Neutrophil (primary cell): ENCODE data around the gene TPPP.

Source experiments
- H3K27ac ChIP-seq: fragments of 200-600 bp; sonication (generic); 2 replicates; pipeline ENCODE4 v1.5.1; 2016; ENCODE audit warnings: mild to moderate bottlenecking, moderate library complexity
- H3K27me3 ChIP-seq: fragments of 200-600 bp; sonication (generic); 2 replicates; pipeline ENCODE4 v1.6.0; 2016; ENCODE audit warnings: mild to moderate bottlenecking
- H3K36me3 ChIP-seq: fragments of 200-600 bp; sonication (generic); 2 replicates; pipeline ENCODE4 v1.5.1; 2017
- H3K4me1 ChIP-seq, 2 experiments: fragments of 200-600 bp in 1 of 2; sonication (generic) in 1 of 2; 1 replicate in 1 of 2; 2 replicates in 1 of 2; pipeline versions ENCODE4 v1.5.1 to v1.6.1; 2013 to 2016; ENCODE audit warnings: low read depth in 1 of 2, low read length in 1 of 2, mild to moderate bottlenecking in 1 of 2, moderate library complexity in 1 of 2; ENCODE audit not compliant: control insufficient read depth in 1 of 2, insufficient read depth in 1 of 2
- H3K4me3 ChIP-seq, 2 experiments: fragments of 200-600 bp in 1 of 2; sonication (generic) in 1 of 2; 1 replicate in 1 of 2; 2 replicates in 1 of 2; pipeline ENCODE4 v1.5.1; 2013 to 2016; ENCODE audit warnings: low read depth in 1 of 2, low read length in 1 of 2, mild to moderate bottlenecking in 1 of 2, moderate library complexity in 1 of 2
- H3K9me3 ChIP-seq: fragments of 200-600 bp; sonication (generic); 2 replicates; pipeline ENCODE4 v1.5.1; 2016
- TF ChIP-seq, protein P1 (sequence below): fragments of 200-600 bp; sonication (generic); IDR thresholded peaks from 2 replicates; pipeline ENCODE4 v1.5.1; 2016; ENCODE audit warnings: antibody characterized with exemption

Gene TPPP

DNA sequence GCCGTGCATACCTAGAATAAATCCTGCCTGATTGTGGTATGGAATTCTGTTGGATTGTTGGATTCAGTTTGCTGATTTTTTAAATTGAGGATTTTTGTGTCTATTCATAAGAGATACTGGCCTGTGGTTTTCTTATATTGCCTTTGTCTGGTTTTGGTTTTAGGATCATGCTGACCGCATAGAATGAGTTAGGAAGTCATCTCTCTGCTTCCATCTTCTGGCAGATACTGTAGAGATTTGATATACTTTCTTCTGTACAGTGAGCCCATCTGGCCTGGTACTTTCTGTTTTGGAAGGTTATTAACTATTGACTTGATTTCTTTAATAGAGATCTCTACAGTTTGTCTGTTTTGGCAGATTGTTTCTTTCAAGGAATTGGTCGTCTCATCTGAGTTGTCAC is 66.3 kb downstream of the TPPP start:
- H3K9me3 ChIP-seq, result no peaks in the 10 kb centered on the region
- no peaks in the 10 kb centered on the region for H3K27me3 ChIP-seq
- H3K27ac ChIP-seq, result no peak overlapping the region
- no peaks in the 10 kb centered on the region for H3K4me1 ChIP-seq
- H3K36me3 ChIP-seq, result peaks cover 41% of the 10 kb centered on the region
- TF ChIP-seq, protein P1, sequence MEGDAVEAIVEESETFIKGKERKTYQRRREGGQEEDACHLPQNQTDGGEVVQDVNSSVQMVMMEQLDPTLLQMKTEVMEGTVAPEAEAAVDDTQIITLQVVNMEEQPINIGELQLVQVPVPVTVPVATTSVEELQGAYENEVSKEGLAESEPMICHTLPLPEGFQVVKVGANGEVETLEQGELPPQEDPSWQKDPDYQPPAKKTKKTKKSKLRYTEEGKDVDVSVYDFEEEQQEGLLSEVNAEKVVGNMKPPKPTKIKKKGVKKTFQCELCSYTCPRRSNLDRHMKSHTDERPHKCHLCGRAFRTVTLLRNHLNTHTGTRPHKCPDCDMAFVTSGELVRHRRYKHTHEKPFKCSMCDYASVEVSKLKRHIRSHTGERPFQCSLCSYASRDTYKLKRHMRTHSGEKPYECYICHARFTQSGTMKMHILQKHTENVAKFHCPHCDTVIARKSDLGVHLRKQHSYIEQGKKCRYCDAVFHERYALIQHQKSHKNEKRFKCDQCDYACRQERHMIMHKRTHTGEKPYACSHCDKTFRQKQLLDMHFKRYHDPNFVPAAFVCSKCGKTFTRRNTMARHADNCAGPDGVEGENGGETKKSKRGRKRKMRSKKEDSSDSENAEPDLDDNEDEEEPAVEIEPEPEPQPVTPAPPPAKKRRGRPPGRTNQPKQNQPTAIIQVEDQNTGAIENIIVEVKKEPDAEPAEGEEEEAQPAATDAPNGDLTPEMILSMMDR, result no peak
- no peak overlapping the region for H3K4me3 ChIP-seq

DNA sequence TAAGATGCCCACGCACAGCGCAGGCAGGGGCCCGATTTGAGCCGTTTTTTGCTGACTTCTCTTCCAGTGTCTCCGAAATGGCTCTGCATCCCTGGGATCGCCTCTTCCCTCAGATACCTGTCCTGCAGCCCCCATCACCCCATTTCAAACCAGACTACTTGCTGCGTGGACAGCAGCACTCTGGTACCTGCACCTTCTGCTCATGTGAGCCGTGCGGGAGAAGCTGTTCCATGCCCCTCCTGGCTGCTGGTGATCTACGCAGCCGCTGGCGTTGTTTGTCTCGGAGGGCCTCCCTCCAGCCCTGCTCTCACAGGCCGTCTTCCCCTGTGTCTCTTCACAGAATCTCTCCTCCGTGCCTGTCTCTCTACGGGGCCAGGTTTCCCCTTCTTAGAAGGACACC is 67.6 kb downstream of the TPPP start:
- Histone ChIP-seq H3K4me3 (no peak overlapping the region), H3K4me1 (no peaks in the 10 kb centered on the region), H3K36me3 (peaks cover 51% of the 10 kb centered on the region), H3K27ac (no peak overlapping the region), H3K27me3 (no peaks in the 10 kb centered on the region), H3K9me3 (no peaks in the 10 kb centered on the region)
- TF ChIP-seq, protein P1, result no peak

DNA sequence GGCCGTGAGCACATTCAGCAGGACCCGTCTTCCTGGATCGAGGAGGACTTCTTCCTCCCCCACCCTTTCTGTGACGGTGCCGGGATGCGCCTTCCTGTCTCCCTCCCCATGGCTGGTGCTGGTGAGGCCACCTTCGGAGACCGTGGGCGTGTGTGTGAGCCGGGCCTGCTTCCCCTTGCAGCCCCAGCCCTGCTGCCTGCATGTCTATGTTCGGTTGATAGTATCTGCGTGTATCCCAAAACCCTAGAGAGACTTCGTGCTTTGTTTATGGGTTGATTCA is 68.3 kb downstream of the TPPP start:
- Histone ChIP-seq H3K27me3 (no peaks in the 10 kb centered on the region), H3K27ac (no peak overlapping the region), H3K4me3 (no peak overlapping the region), H3K9me3 (no peaks in the 10 kb centered on the region), H3K4me1 (no peaks in the 10 kb centered on the region), H3K36me3 (peaks cover 57% of the 10 kb centered on the region)
- TF ChIP-seq, protein P1, result no peak

DNA sequence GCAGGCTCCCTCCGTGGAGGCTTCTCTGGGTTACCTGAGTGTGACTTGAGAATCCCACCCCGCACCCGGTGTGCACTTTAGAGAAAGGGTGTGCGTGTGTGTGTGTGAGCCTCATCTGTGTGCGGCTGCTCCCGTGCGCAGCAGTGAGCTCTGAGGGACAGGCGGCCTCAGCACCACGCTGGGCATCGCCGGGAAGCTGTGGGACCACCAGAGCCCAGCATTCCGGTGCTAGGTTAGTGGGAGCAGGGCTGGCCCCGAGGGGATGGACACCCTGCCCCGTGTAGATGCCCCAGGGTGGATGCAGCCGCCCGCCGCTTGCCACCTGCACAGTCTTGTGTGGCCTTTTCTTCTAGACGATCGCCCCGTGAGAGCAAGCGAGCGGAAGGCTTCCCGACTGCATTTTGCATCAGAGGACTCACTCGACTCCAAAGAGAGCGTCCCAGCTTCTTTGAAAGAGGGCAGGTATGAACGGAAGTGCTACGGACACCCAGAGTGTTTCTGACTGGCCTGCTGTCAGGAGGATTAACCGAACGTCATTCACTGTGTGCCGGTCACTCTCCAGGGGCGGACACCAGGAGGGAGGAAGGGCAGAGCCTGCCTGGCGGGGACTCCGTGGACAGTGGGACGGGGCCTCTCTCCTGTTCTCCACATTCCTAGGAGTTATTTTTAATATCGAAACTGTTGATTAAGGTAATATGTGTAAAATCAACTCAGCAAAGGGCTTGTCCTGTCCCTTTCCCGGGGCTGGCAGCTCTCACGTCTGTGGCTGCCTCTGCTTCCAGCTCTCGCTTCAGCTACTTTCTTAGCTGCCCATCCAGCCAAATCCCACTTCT is 68.8 kb downstream of the TPPP start:
- H3K36me3 ChIP-seq, result peaks cover 63% of the 10 kb centered on the region
- TF ChIP-seq, protein P1, result no peak

DNA sequence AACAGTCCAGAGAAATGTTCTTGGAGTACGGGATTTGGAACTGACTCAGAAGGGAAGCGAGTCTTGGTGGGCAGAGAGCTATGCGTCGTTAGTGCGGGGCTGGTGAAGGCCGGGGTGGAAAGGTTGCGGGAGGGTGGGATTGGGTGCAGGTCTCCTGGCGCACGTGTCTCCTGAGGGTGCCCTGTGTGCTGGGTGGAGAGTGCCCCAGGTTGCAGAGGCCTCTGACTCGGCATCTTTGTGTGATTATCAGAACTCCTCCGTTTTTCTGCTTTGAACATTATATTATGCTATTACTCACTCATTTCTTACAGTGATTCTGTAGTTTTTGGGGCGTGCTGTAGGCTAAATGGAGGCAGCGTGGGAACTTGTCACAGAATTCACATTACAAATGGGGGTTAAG is 69.6 kb downstream of the TPPP start:
- Histone ChIP-seq H3K4me1 (no peaks in the 10 kb centered on the region), H3K27ac (no peak overlapping the region), H3K9me3 (no peaks in the 10 kb centered on the region), H3K27me3 (no peaks in the 10 kb centered on the region), H3K4me3 (no peak overlapping the region), H3K36me3 (peaks cover 66% of the 10 kb centered on the region)
- TF ChIP-seq, protein P1, result no peak

More for the DNA sequence above, 68.8 kb downstream of the TPPP start:
- no peaks in the 10 kb centered on the region for H3K27me3 ChIP-seq
- H3K9me3 ChIP-seq, result no peaks in the 10 kb centered on the region
- no peak overlapping the region for H3K4me3 ChIP-seq
- H3K27ac ChIP-seq, result no peak overlapping the region
- no peaks in the 10 kb centered on the region for H3K4me1 ChIP-seq
